Measurements from ENCODE around the gene MEIS3. TPM values are rescaled to one million over a fixed set of nuclear protein-coding genes. Genes with fewer than 3 reads are reported as not detected.

Gene MEIS3
- total RNA-seq, 2 experiments from 2014 or later = 1.3 TPM; not detected in 1

DNA sequence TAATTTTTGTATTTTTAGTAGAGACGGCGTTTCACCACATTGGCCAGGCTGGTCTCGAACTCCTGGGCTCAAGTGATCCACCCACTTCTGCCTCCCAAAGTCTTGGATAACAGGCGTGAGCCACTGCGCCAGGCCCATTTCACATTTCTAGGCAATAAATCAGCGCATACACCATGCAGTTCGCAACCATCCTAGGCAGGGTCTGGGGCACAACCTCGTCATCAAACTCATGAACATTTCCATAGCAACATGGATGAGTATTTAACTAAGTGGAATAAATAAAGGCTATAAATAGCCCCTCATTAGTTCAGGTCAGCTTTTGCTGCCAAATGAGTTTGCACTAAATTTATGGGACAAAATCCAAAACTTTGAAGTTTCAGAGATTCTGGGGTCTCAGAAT is 8.2 kb downstream of the MEIS3 start:
- H3K9me3 ChIP-seq (ENCODE audit: low read length) = no peaks in the 10 kb centered on the region
- ChIA-PET CTCF (ENCODE audit: unreplicated experiment) (no interaction called here), POLR2A (no interaction called here)
- no peaks in the 10 kb centered on the region for H4K20me1 ChIP-seq (ENCODE audit: insufficient read depth, low read length)
- no peak overlapping the region for H2AFZ ChIP-seq (ENCODE audit: low read length)
- H3K79me2 ChIP-seq (ENCODE audit: insufficient read depth, low read depth, low read length) = no peaks in the 10 kb centered on the region
- BruUV-seq (replicated peaks) = no TSS peak
- no peak overlapping the region for H3K27ac ChIP-seq (ENCODE audit: low read depth, low read length, poor library complexity, severe bottlenecking)
- TF ChIP-seq EZH2phosphoT487 (IDR thresholded peaks at IDR 0.05; ENCODE audit: borderline replicate concordance, low read depth, low read length) = no peak
- TF ChIP-seq, protein P1, sequence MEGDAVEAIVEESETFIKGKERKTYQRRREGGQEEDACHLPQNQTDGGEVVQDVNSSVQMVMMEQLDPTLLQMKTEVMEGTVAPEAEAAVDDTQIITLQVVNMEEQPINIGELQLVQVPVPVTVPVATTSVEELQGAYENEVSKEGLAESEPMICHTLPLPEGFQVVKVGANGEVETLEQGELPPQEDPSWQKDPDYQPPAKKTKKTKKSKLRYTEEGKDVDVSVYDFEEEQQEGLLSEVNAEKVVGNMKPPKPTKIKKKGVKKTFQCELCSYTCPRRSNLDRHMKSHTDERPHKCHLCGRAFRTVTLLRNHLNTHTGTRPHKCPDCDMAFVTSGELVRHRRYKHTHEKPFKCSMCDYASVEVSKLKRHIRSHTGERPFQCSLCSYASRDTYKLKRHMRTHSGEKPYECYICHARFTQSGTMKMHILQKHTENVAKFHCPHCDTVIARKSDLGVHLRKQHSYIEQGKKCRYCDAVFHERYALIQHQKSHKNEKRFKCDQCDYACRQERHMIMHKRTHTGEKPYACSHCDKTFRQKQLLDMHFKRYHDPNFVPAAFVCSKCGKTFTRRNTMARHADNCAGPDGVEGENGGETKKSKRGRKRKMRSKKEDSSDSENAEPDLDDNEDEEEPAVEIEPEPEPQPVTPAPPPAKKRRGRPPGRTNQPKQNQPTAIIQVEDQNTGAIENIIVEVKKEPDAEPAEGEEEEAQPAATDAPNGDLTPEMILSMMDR (conservative IDR thresholded peaks at IDR 0.05; ENCODE audit: low read length) = no peak
- H3K9me2 ChIP-seq (ENCODE audit: insufficient read depth, low read length) = no peaks in the 10 kb centered on the region
- no peaks in the 10 kb centered on the region for H3K36me3 ChIP-seq (ENCODE audit: insufficient read depth, low read length)
- no peak for DNase-seq (ENCODE audit: low spot score)
- H3K4me1 ChIP-seq (ENCODE audit: insufficient read depth, low read length, poor library complexity, severe bottlenecking) = no peaks in the 10 kb centered on the region
- intact Hi-C loops (cut with micrococcal nuclease; ENCODE audit: unreplicated experiment) = no loop called here
- no peak overlapping the region for H3K4me3 ChIP-seq (ENCODE audit: low read depth, low read length, poor library complexity, severe bottlenecking)
- no peak overlapping the region for H3K4me2 ChIP-seq (ENCODE audit: low read length)

DNA sequence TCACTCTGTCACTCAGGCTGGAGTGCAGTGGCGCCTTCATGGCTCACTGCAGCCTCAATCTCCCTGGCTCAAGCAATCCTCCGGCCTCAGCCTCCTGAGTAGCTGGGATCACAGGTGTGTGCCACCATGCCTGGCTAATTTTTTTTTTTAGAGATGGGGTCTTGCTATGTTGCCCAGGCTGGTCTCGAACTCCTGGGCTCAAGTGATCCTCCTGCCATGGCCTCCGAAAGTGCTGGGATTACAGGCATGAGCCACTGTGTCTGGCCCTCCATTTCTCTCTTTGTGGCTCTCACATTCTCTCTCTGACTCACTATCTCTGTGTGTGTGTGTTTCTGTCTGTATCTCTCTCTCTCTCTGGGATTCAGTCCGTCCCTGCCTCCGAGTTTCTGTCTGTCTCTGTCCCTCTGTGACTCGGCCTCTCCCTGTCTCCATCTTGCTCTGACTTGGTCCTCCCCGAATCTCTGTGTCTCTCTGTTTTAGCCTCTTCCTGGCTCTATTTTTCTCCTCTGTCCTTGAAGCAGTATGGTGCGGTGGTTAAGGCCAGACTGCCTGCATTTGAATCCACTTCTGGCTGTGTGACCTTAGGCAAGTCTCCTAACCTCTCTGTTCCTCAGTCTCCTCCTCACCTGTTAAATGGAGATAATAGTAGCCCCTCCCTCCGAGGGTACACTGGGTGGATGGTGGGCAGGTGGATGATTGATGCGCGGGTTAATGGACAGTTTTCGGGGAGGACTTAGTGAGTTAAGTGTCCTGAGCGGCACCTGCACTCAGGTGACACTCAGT is 11.0 kb downstream of the MEIS3 start:
- Histone ChIP-seq H3K9me3 (ENCODE audit: low read length) (no peaks in the 10 kb centered on the region), H3K79me2 (ENCODE audit: insufficient read depth, low read depth, low read length) (no peaks in the 10 kb centered on the region), H3K4me2 (ENCODE audit: low read length) (no peak overlapping the region), H3K4me1 (ENCODE audit: insufficient read depth, low read length, poor library complexity, severe bottlenecking) (no peaks in the 10 kb centered on the region), H3K27ac (ENCODE audit: low read depth, low read length, poor library complexity, severe bottlenecking) (no peak overlapping the region), H4K20me1 (ENCODE audit: insufficient read depth, low read length) (no peaks in the 10 kb centered on the region), H3K36me3 (ENCODE audit: insufficient read depth, low read length) (no peaks in the 10 kb centered on the region), H3K9me2 (ENCODE audit: insufficient read depth, low read length) (no peaks in the 10 kb centered on the region), H3K4me3 (ENCODE audit: low read depth, low read length, poor library complexity, severe bottlenecking) (no peak overlapping the region), H2AFZ (ENCODE audit: low read length) (no peak overlapping the region)
- ChIA-PET POLR2A (no interaction called here), CTCF (ENCODE audit: unreplicated experiment) (interaction anchor here (0.7 kb wide), 1 partner anchor 134 kb away, joined by 3 read pairs; no protein-coding TSS in a partner anchor)
- intact Hi-C loops (cut with micrococcal nuclease; ENCODE audit: unreplicated experiment) = no loop called here
- TF ChIP-seq, protein P1 (conservative IDR thresholded peaks at IDR 0.05; ENCODE audit: low read length) = no peak
- no peak for TF ChIP-seq EZH2phosphoT487 (IDR thresholded peaks at IDR 0.05; ENCODE audit: borderline replicate concordance, low read depth, low read length)
- no peak for DNase-seq (ENCODE audit: low spot score)
- no TSS peak for BruUV-seq (replicated peaks)

DNA sequence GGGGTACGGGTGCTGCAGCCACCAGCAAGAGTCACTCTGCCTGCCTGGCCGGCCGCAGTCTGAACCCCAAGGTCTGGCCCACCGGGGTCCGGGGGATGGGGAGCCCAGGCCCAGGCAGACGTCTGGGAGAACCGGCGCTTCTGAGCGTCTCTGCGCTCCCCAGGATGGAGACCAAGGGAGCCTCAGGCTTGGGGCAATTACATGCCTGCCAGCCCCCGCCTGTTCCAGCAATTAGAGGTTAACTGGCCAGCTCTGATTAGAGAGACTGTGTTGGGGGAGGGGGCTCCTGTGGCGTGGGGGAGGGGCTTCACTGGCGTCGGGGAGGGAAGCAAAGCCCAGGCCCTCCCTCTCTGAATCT is 11.9 kb downstream of the MEIS3 start:
- H3K4me2 ChIP-seq (ENCODE audit: low read length) = no peak overlapping the region
- H3K27ac ChIP-seq (ENCODE audit: low read depth, low read length, poor library complexity, severe bottlenecking) = no peak overlapping the region
- ChIA-PET POLR2A (no interaction called here), CTCF (ENCODE audit: unreplicated experiment) (no interaction called here)
- no peaks in the 10 kb centered on the region for H3K36me3 ChIP-seq (ENCODE audit: insufficient read depth, low read length)
- no peaks in the 10 kb centered on the region for H3K9me3 ChIP-seq (ENCODE audit: low read length)
- TF ChIP-seq, protein P1 (conservative IDR thresholded peaks at IDR 0.05; ENCODE audit: low read length) = no peak
- TF ChIP-seq EZH2phosphoT487 (IDR thresholded peaks at IDR 0.05; ENCODE audit: borderline replicate concordance, low read depth, low read length) = no peak
- no peaks in the 10 kb centered on the region for H3K9me2 ChIP-seq (ENCODE audit: insufficient read depth, low read length)
- no peaks in the 10 kb centered on the region for H3K4me1 ChIP-seq (ENCODE audit: insufficient read depth, low read length, poor library complexity, severe bottlenecking)
- H3K4me3 ChIP-seq (ENCODE audit: low read depth, low read length, poor library complexity, severe bottlenecking) = no peak overlapping the region
- no peak for DNase-seq (ENCODE audit: low spot score)
- no peaks in the 10 kb centered on the region for H4K20me1 ChIP-seq (ENCODE audit: insufficient read depth, low read length)
- no TSS peak for BruUV-seq (replicated peaks)
- intact Hi-C loops (cut with micrococcal nuclease; ENCODE audit: unreplicated experiment) = no loop called here
- H3K79me2 ChIP-seq (ENCODE audit: insufficient read depth, low read depth, low read length) = no peaks in the 10 kb centered on the region
- no peak overlapping the region for H2AFZ ChIP-seq (ENCODE audit: low read length)
